K562 (cell line): ENCODE measurements around the gene C2orf42. TPM values are rescaled to one million over a fixed set of nuclear protein-coding genes. Genes with fewer than 3 reads are reported as not detected.

Experiments
- ETS1 ChIP-seq: conservative IDR thresholded peaks from 2 replicates; pipeline ENCODE4 v1.6.1; 2011; ENCODE audit warnings: low read depth, mild to moderate bottlenecking, low read length; ENCODE audit not compliant: control insufficient read depth
- MEIS2 ChIP-seq: fragments of 450-650 bp; IDR thresholded peaks from 2 replicates; pipeline ENCODE4 v1.6.1; 2014; ENCODE audit warnings: mild to moderate bottlenecking; ENCODE audit not compliant: partially characterized antibody
- PML ChIP-seq: IDR thresholded peaks from 2 replicates; pipeline ENCODE4 v1.6.1; 2012; ENCODE audit warnings: low read length, inconsistent platforms
- TBP ChIP-seq: optimal IDR thresholded peaks from 2 replicates; pipeline ENCODE3; 2011; ENCODE audit warnings: low read depth, low read length, improper control_type of control experiment
- TCF7L2 ChIP-seq: fragments of 150-350 bp; IDR thresholded peaks from 2 replicates; pipeline ENCODE4 v1.6.1; 2016; ENCODE audit warnings: low read depth, mild to moderate bottlenecking, low read length, moderate library complexity
- ZFP91 ChIP-seq: sonication (generic); formaldehyde crosslinking; IDR thresholded peaks from 2 replicates; pipeline ENCODE4 v1.8.0; 2022; ENCODE audit warnings: mild to moderate bottlenecking, missing genetic modification reagents
- ZNF12 ChIP-seq: sonication (generic); formaldehyde crosslinking; IDR thresholded peaks from 2 replicates; pipeline ENCODE4 v1.4.0; 2020; ENCODE audit warnings: mild to moderate bottlenecking, missing genetic modification reagents
- ZNF324 ChIP-seq: fragments of 250-450 bp; sonication (Bioruptor Pico); IDR thresholded peaks from 2 replicates; pipeline ENCODE4 v1.4.0; 2020; ENCODE audit warnings: mild to moderate bottlenecking
- ZNF696 ChIP-seq: fragments of 250-450 bp; sonication (Bioruptor Pico); conservative IDR thresholded peaks from 2 replicates; pipeline ENCODE4 v1.4.0; 2020; ENCODE audit warnings: mild to moderate bottlenecking, moderate library complexity
- polyA plus RNA-seq, 8 experiments: library from polyadenylated mRNA; depleted of rRNA in 4 of 8; stranded (reverse) in 5 of 8; unstranded in 3 of 8; fragments of >200 nt; fragmentation: Nextera tagmentation in 2 of 8; fragmentation: Illumina TruSeq in 1 of 8; extraction: Ambion mirVana in 2 of 8; extraction: Trizol in 1 of 8; gene quantifications; 2 replicates each; pipeline versions ENCODE4 v1.2.1 to v1.2.3, GENCODE V29; 2011 to 2014; ENCODE audit warnings: inconsistent platforms in 1 of 8, missing spikeins in 1 of 8
- total RNA-seq, 7 experiments: library from RNA; depleted of rRNA in 6 of 7; stranded (reverse); fragments of >200 nt in 6 of 7; fragmentation: Illumina TruSeq in 2 of 7; extraction: Trizol in 2 of 7; gene quantifications; 2 replicates each; pipeline versions ENCODE4 v1.2.1 to v1.2.3, GENCODE V29; 2011 to 2021; ENCODE audit warnings: low replicate concordance in 1 of 7
- TF ChIP-seq, protein P1 (sequence below): fragments of 200-600 bp; sonication (generic); IDR thresholded peaks from one replicate; pipeline ENCODE4 v1.6.1; 2012; ENCODE audit warnings: mild to moderate bottlenecking, low read depth, low read length, inconsistent platforms

Gene C2orf42
- total and polyA plus RNA-seq, 9 of the 15 experiments (the other 6 are each of a cell fraction or from before 2014, with no cell fraction given) = 4.6 to 10.9 (median 7.5) TPM

GRCh38 chr2:70122470-70122869, 68.3 kb downstream of the C2orf42 start (continued):
- TF ChIP-seq ZNF12 (CRISPR knock-in tag) = no peak
- no peak for TF ChIP-seq MEIS2
- no peak for TF ChIP-seq ZNF696 (CRISPR knock-in tag)
- TF ChIP-seq, protein P1, sequence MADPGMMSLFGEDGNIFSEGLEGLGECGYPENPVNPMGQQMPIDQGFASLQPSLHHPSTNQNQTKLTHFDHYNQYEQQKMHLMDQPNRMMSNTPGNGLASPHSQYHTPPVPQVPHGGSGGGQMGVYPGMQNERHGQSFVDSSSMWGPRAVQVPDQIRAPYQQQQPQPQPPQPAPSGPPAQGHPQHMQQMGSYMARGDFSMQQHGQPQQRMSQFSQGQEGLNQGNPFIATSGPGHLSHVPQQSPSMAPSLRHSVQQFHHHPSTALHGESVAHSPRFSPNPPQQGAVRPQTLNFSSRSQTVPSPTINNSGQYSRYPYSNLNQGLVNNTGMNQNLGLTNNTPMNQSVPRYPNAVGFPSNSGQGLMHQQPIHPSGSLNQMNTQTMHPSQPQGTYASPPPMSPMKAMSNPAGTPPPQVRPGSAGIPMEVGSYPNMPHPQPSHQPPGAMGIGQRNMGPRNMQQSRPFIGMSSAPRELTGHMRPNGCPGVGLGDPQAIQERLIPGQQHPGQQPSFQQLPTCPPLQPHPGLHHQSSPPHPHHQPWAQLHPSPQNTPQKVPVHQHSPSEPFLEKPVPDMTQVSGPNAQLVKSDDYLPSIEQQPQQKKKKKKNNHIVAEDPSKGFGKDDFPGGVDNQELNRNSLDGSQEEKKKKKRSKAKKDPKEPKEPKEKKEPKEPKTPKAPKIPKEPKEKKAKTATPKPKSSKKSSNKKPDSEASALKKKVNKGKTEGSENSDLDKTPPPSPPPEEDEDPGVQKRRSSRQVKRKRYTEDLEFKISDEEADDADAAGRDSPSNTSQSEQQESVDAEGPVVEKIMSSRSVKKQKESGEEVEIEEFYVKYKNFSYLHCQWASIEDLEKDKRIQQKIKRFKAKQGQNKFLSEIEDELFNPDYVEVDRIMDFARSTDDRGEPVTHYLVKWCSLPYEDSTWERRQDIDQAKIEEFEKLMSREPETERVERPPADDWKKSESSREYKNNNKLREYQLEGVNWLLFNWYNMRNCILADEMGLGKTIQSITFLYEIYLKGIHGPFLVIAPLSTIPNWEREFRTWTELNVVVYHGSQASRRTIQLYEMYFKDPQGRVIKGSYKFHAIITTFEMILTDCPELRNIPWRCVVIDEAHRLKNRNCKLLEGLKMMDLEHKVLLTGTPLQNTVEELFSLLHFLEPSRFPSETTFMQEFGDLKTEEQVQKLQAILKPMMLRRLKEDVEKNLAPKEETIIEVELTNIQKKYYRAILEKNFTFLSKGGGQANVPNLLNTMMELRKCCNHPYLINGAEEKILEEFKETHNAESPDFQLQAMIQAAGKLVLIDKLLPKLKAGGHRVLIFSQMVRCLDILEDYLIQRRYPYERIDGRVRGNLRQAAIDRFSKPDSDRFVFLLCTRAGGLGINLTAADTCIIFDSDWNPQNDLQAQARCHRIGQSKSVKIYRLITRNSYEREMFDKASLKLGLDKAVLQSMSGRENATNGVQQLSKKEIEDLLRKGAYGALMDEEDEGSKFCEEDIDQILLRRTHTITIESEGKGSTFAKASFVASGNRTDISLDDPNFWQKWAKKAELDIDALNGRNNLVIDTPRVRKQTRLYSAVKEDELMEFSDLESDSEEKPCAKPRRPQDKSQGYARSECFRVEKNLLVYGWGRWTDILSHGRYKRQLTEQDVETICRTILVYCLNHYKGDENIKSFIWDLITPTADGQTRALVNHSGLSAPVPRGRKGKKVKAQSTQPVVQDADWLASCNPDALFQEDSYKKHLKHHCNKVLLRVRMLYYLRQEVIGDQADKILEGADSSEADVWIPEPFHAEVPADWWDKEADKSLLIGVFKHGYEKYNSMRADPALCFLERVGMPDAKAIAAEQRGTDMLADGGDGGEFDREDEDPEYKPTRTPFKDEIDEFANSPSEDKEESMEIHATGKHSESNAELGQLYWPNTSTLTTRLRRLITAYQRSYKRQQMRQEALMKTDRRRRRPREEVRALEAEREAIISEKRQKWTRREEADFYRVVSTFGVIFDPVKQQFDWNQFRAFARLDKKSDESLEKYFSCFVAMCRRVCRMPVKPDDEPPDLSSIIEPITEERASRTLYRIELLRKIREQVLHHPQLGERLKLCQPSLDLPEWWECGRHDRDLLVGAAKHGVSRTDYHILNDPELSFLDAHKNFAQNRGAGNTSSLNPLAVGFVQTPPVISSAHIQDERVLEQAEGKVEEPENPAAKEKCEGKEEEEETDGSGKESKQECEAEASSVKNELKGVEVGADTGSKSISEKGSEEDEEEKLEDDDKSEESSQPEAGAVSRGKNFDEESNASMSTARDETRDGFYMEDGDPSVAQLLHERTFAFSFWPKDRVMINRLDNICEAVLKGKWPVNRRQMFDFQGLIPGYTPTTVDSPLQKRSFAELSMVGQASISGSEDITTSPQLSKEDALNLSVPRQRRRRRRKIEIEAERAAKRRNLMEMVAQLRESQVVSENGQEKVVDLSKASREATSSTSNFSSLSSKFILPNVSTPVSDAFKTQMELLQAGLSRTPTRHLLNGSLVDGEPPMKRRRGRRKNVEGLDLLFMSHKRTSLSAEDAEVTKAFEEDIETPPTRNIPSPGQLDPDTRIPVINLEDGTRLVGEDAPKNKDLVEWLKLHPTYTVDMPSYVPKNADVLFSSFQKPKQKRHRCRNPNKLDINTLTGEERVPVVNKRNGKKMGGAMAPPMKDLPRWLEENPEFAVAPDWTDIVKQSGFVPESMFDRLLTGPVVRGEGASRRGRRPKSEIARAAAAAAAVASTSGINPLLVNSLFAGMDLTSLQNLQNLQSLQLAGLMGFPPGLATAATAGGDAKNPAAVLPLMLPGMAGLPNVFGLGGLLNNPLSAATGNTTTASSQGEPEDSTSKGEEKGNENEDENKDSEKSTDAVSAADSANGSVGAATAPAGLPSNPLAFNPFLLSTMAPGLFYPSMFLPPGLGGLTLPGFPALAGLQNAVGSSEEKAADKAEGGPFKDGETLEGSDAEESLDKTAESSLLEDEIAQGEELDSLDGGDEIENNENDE = no peak
- no peak for TF ChIP-seq TCF7L2
- no peak for TF ChIP-seq ETS1
- TF ChIP-seq ZNF324 = no peak
- no peak for TF ChIP-seq PML
- TF ChIP-seq TBP = no peak
- TF ChIP-seq ZFP91 (CRISPR knock-in tag) = no peak
- TF ChIP-seq, all 486 proteins: peak for 0
